GM19324 (cell line): ENCODE data around the gene TMOD2.

ENCODE experiments used
- ATAC-seq: cut with Tn5 transposase; IDR thresholded peaks from one replicate; pipeline ENCODE4 v1.9.1; 2021; ENCODE audit warnings: mild to moderate bottlenecking, moderate library complexity; ENCODE audit not compliant: unreplicated experiment, low FRiP score

The TMOD2 gene

GRCh38 chr15:51735228-51736010 lies 16.0 kb upstream of the TMOD2 start:
- ATAC-seq: no peak

- ATAC-seq: no peak
Measured at GRCh38 chr15:51736069-51736468, 15.3 kb upstream of the TMOD2 start.

- ATAC-seq: peak; percentile 39
Measured at GRCh38 chr15:51736751-51737521, 14.5 kb upstream of the TMOD2 start.

GRCh38 chr15:51737522-51738305 lies 13.7 kb upstream of the TMOD2 start, which contains the start of gene LYSMD2:
TSS of gene LYSMD2 (minus strand) at chr15:51737655. CDS start at chr15:51737622, 33 bp downstream.
- ATAC-seq: peak; percentile 60

- ATAC-seq: no peak
Measured at GRCh38 chr15:51738553-51738952, 12.8 kb upstream of the TMOD2 start.

GRCh38 chr15:51739061-51739712 lies 12.2 kb upstream of the TMOD2 start:
- ATAC-seq: no peak

GRCh38 chr15:51749307-51749706 lies 2.1 kb upstream of the TMOD2 start:
- no peak for ATAC-seq

GRCh38 chr15:51750186-51750585 lies 1.2 kb upstream of the TMOD2 start:
- no peak for ATAC-seq

GRCh38 chr15:51751697-51752683 lies 593 bp downstream of the TMOD2 start:
- ATAC-seq: peak; percentile 47

GRCh38 chr15:51752888-51753287 lies 1.5 kb downstream of the TMOD2 start:
- ATAC-seq: no peak

- ATAC-seq: no peak
Measured at GRCh38 chr15:51754267-51754666, 2.9 kb downstream of the TMOD2 start.

GRCh38 chr15:51755790-51756189 lies 4.4 kb downstream of the TMOD2 start:
- ATAC-seq: no peak

- no peak for ATAC-seq
Measured at GRCh38 chr15:51756482-51756881, 5.1 kb downstream of the TMOD2 start.

- no peak for ATAC-seq
Measured at GRCh38 chr15:51757450-51757849, 6.1 kb downstream of the TMOD2 start.

GRCh38 chr15:51758645-51759044 lies 7.2 kb downstream of the TMOD2 start:
- ATAC-seq: no peak

- no peak for ATAC-seq
Measured at GRCh38 chr15:51759557-51760070, 8.2 kb downstream of the TMOD2 start.

GRCh38 chr15:51760805-51761204 lies 9.4 kb downstream of the TMOD2 start:
- no peak for ATAC-seq

GRCh38 chr15:51765751-51766150 lies 14.4 kb downstream of the TMOD2 start:
- no peak for ATAC-seq

GRCh38 chr15:51766341-51766740 lies 14.9 kb downstream of the TMOD2 start:
- no peak for ATAC-seq
